Left ventricle myocardium inferior (tissue), 1 donor: ENCODE data around the gene PCSK1N. TPM values are rescaled to one million over a fixed set of nuclear protein-coding genes. Genes with fewer than 3 reads are reported as not detected.
"Not testable (repeated sequence)": the region's sequence is repeated elsewhere in the genome, so short reads cannot be mapped to it uniquely, and the experiment has no call there.

Source experiments
- DNase-seq: peaks from one replicate; pipeline ENCODE4 v3.0.0-alpha.2; 2020
- H3K27ac ChIP-seq: fragments of 200-600 bp; replicated peaks from 2 replicates; pipeline ENCODE4 v1.8.0; 2021
- H3K27me3 ChIP-seq: fragments of 200-600 bp; 2 replicates; pipeline ENCODE4 v1.8.0; 2021; ENCODE audit warnings: low read depth
- H3K36me3 ChIP-seq: fragments of 200-600 bp; 2 replicates; pipeline ENCODE4 v1.8.0; 2021
- H3K4me1 ChIP-seq: fragments of 200-600 bp; 2 replicates; pipeline ENCODE4 v1.8.0; 2021
- H3K4me3 ChIP-seq: fragments of 200-600 bp; 2 replicates; pipeline ENCODE4 v1.8.0; 2021; ENCODE audit warnings: mild to moderate bottlenecking, moderate library complexity
- H3K9me3 ChIP-seq: fragments of 200-600 bp; replicated peaks from 2 replicates; pipeline ENCODE4 v1.8.0; 2021
- CTCF ChIP-seq: fragments of 200-600 bp; IDR thresholded peaks from 2 replicates; pipeline ENCODE4 v1.8.0; 2021; ENCODE audit warnings: antibody characterized with exemption, mild to moderate bottlenecking, borderline replicate concordance
- intact Hi-C: fragments of 100-400 bp; cut with micrococcal nuclease; formaldehyde crosslinking; loops from one replicate; pipeline ENCODE4 v1.11.0; 2022
- total RNA-seq: library from RNA; stranded (reverse); fragmentation: NEBNext Ultra II Directional; extraction: Animal tissue kit (Norgen Biotek cat#: 25700); gene quantifications from one replicate; pipeline ENCODE4 v1.2.1, GENCODE V29; 2021
- donor health status: DM: no; HTN: yes; CAD: no; lungs with severe emphysema.

Gene PCSK1N
- total RNA-seq, 1 donor from 2014 or later: not detected

GRCh38 chrX:48824066-48824465 is 11.3 kb downstream of the PCSK1N start:
- intact Hi-C loops: no loop called here
- no peak for TF ChIP-seq CTCF
- no peak for DNase-seq

GRCh38 chrX:48823053-48823452 is 12.4 kb downstream of the PCSK1N start:
- H3K4me1 ChIP-seq: no peaks in the 10 kb centered on the region
- no peak for TF ChIP-seq CTCF
- H3K4me3 ChIP-seq: no peak overlapping the region
- peaks cover 17% of the 10 kb centered on the region for H3K27me3 ChIP-seq
- no peak overlapping the region for H3K27ac ChIP-seq
- no peaks in the 10 kb centered on the region for H3K9me3 ChIP-seq
- peaks cover 33% of the 10 kb centered on the region for H3K36me3 ChIP-seq
- DNase-seq: no peak
- intact Hi-C loops: no loop called here

More at GRCh38 chrX:48824066-48824465, 11.3 kb downstream of the PCSK1N start:
- no peak overlapping the region for H3K4me3 ChIP-seq
- peaks cover 17% of the 10 kb centered on the region for H3K27me3 ChIP-seq
- no peaks in the 10 kb centered on the region for H3K4me1 ChIP-seq
- H3K9me3 ChIP-seq: no peaks in the 10 kb centered on the region
- no peak overlapping the region for H3K27ac ChIP-seq
- peaks cover 23% of the 10 kb centered on the region for H3K36me3 ChIP-seq

GRCh38 chrX:48819394-48819793 is 16.0 kb downstream of the PCSK1N start:
- H3K4me3 ChIP-seq, H3K27ac ChIP-seq, DNase-seq, intact Hi-C loops, H3K4me1 ChIP-seq, H3K9me3 ChIP-seq, H3K27me3 ChIP-seq: not testable (repeated sequence)
- peaks cover 43% of the 10 kb centered on the region for H3K36me3 ChIP-seq

GRCh38 chrX:48818866-48819265 is 16.5 kb downstream of the PCSK1N start:
- intact Hi-C loops: no loop called here
- no peak overlapping the region for H3K4me3 ChIP-seq
- H3K9me3 ChIP-seq: no peaks in the 10 kb centered on the region
- no peak overlapping the region for H3K27ac ChIP-seq
- H3K36me3 ChIP-seq: peaks cover 41% of the 10 kb centered on the region
- no peaks in the 10 kb centered on the region for H3K4me1 ChIP-seq
- no peak for TF ChIP-seq CTCF
- H3K27me3 ChIP-seq: no peaks in the 10 kb centered on the region
- DNase-seq: no peak

- intact Hi-C loops: no loop called here
These were observed 17.3 kb downstream of the PCSK1N start for GRCh38 chrX:48818098-48818497.

More at GRCh38 chrX:48818098-48818497, 17.3 kb downstream of the PCSK1N start:
- Histone ChIP-seq H3K27ac (no peak overlapping the region), H3K36me3 (peaks cover 38% of the 10 kb centered on the region), H3K27me3 (no peaks in the 10 kb centered on the region), H3K4me3 (no peak overlapping the region), H3K9me3 (no peaks in the 10 kb centered on the region), H3K4me1 (no peaks in the 10 kb centered on the region)
- DNase-seq: no peak
- TF ChIP-seq CTCF: no peak
